Omental fat pad (tissue), 4 donors: Measurements from ENCODE around the gene GPC6. TPM values are rescaled to one million over a fixed set of nuclear protein-coding genes. Genes with fewer than 3 reads are reported as not detected.

Source experiments
- ATAC-seq: fragments of 150-250 bp; one replicate; pipeline ENCODE4 v1.9.1; 2016; ENCODE audit warnings: mild to moderate bottlenecking, moderate library complexity; ENCODE audit not compliant: low FRiP score
- DNase-seq: peaks from one replicate; pipeline ENCODE4 v3.0.0-alpha.2; 2019; ENCODE audit warnings: low spot score
- total RNA-seq, 4 donors: library from RNA; depleted of rRNA; stranded (reverse); fragments of >200 nt; gene quantifications; one replicate each; pipeline ENCODE4 v1.1.0, GENCODE V29; 2016
- TF ChIP-seq, protein P1 (sequence below), 3 donors: fragments of 450-650 bp; IDR thresholded peaks; one replicate each; pipeline ENCODE4 v1.5.1; 2016 to 2017; ENCODE audit warnings: antibody characterized with exemption in 3 of 3, mild to moderate bottlenecking in 3 of 3, moderate library complexity in 2 of 3

Gene GPC6
- total RNA-seq, 4 donors from 2014 or later, result 9.2 to 24.4 (median 16.4) TPM

DNA sequence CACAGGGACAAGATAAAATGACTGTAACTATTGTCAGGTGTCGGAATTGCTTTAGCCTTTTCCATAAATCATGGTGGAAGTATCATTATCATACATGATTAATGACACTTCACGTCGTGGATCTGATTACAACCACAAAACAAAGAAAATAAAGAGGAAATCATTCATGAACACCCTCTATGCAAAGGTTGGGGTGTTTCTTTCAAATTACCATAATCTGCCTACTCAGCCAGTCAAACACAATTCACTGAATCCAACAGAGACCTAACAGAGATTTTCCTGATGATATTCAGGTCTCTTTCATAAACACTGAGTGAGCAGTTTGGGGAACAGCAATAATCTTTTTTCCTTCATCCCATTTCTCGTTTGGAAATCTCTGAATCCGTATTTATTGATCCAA is 627.3 kb downstream of the GPC6 start:
- ATAC-seq (no peak), DNase-seq (no peak)
- TF ChIP-seq, protein P1, sequence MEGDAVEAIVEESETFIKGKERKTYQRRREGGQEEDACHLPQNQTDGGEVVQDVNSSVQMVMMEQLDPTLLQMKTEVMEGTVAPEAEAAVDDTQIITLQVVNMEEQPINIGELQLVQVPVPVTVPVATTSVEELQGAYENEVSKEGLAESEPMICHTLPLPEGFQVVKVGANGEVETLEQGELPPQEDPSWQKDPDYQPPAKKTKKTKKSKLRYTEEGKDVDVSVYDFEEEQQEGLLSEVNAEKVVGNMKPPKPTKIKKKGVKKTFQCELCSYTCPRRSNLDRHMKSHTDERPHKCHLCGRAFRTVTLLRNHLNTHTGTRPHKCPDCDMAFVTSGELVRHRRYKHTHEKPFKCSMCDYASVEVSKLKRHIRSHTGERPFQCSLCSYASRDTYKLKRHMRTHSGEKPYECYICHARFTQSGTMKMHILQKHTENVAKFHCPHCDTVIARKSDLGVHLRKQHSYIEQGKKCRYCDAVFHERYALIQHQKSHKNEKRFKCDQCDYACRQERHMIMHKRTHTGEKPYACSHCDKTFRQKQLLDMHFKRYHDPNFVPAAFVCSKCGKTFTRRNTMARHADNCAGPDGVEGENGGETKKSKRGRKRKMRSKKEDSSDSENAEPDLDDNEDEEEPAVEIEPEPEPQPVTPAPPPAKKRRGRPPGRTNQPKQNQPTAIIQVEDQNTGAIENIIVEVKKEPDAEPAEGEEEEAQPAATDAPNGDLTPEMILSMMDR (IDR thresholded peaks at IDR 0.05), result no peak

DNA sequence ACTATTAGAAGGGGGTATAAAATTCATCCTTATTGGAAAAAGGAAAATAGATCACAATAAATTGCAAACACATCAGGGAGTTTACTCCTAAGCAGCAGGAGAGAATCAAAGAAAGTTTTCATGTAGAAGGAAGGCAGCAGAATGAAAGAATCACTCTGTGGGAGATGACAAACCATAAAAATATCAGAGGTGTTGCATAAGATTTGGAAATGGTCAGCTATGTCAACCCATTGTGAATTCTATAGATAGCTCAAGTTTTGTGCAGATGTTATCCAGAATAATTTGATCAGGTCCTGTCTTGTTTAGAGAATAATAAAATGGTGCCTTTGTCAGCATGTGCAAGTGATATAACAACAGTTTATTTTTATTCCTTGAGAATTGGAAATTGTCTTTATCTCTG is 630.5 kb downstream of the GPC6 start:
- ATAC-seq (no peak), DNase-seq (no peak)

DNA sequence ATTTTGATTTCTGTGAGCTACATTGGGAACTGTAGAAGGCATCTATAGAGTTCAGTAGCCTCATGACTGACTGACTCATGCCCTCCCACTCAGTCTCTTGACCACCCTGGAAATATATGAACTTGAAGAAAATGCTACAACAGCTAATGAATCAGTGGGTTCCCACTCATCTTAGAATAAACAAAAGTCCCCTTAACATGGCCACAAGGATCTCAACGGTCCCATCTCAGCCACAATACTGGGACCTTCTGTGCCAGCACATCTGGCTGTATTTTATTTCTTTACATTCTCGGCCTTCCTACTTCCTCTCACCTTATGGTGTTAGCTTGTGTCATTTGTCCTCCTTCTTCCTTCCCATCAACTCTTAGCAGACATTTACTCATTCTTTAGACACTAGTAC is 633.1 kb downstream of the GPC6 start:
- DNase-seq (no peak), ATAC-seq (no peak)
- TF ChIP-seq, protein P1 (IDR thresholded peaks at IDR 0.05), result no peak

More for the DNA sequence above, 630.5 kb downstream of the GPC6 start:
- TF ChIP-seq, protein P1 (IDR thresholded peaks at IDR 0.05), result no peak

DNA sequence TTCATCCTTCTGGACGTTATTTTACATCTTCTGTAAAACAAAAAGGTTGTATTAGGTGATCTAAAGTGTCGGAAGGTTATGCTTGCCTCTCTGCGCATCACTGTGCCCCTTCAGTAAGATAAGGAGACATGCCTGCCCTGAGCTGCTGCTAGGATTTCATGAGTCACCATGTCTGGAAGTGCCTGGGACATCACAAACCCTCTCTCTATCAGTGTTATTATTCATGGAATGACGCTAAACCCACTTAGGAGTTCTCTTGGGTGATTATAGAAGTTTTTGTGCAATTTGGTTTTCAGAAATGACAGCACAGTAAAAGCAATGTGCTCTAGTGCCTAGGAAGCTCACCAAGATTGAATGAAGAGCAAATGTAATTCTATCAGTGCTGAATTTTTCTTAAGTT is 635.2 kb downstream of the GPC6 start:
- TF ChIP-seq, protein P1 (IDR thresholded peaks at IDR 0.05), result no peak
- no peak for DNase-seq
- no peak for ATAC-seq

DNA sequence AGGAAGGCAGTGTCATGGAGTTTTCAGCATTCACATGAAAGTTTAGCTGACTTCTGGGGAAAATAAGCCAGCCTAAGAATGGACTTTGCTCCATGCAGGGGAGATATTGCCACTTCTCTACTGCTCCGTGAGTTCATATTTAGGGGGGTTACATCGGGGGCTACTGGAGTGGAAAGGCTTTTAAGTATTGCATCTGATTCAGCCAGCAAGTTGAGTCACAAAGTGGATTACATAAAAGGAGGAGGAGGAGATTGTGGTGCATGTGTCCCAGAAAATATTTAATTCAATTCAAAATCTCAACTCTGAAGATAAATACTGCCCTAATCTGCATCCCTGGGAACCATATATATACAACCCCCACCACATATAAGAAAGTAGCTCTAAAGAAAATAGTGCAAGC is 635.7 kb downstream of the GPC6 start:
- ATAC-seq, result no peak
- no peak for DNase-seq
- TF ChIP-seq, protein P1 (IDR thresholded peaks at IDR 0.05), result no peak

DNA sequence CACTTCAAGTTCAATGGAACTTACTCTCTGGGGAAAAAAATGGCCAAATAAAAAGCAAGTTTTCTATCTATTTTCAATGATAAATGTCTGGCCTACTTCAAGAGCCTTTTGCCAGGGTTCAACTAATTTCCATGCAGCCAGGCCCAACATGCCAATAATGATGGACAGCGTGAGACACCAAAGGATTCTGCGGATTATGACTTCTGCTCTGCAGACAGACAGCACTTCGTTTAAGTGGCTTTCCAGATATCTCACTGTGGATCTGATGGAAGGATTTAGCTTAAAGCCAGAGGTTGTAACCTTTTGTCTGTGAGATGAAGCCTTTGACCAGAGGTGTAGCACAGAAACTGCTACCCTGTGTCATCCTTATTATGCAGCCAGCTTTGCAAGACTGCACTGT is 638.6 kb downstream of the GPC6 start:
- TF ChIP-seq, protein P1 (IDR thresholded peaks at IDR 0.05), result no peak
- no peak for DNase-seq
- ATAC-seq, result no peak

DNA sequence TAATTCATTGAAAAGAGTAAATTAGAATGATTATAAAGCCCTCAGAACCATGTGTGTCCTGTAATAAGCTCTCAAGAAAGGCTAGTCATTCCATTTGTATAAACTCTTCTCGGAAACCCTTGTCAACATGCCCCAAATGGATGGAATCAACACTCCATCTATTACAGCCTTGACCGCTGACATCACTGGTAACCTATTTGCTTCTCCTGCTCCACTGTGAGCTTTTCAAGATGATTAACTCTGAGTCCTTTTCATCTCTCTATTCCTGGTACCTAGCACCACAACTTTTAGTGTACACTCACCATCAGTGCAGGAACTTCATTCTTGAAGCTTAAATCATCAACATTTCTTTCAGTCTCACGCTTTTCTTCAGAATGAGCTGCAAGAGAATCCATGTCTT is 640.9 kb downstream of the GPC6 start:
- TF ChIP-seq, protein P1 (IDR thresholded peaks at IDR 0.05), result no peak
- DNase-seq (no peak), ATAC-seq (no peak)
